Fibroblast of villous mesenchyme (primary cell): ENCODE results near the gene DYNC2LI1. TPM values are rescaled to one million over a fixed set of nuclear protein-coding genes. Genes with fewer than 3 reads are reported as not detected.

Experiments used
- DNase-seq: peaks from one replicate; pipeline ENCODE4 v3.0.0-alpha.2; 2010; ENCODE audit warnings: low read depth
- H3K4me3 ChIP-seq: 2 replicates; pipeline ENCODE4 v1.5.1; 2011; ENCODE audit warnings: low read depth, mild to moderate bottlenecking, low read length
- CTCF ChIP-seq: IDR thresholded peaks from 2 replicates; pipeline ENCODE4 v1.5.1; 2012; ENCODE audit warnings: low read depth, mild to moderate bottlenecking, low read length; ENCODE audit not compliant: insufficient read depth
- total RNA-seq: library from RNA; depleted of rRNA; stranded (reverse); fragments of >200 nt; gene quantifications from 2 replicates; pipeline ENCODE4 v1.2.3, GENCODE V29; 2012

Gene DYNC2LI1
- total RNA-seq, 1 donor: 28.9 TPM

DNA sequence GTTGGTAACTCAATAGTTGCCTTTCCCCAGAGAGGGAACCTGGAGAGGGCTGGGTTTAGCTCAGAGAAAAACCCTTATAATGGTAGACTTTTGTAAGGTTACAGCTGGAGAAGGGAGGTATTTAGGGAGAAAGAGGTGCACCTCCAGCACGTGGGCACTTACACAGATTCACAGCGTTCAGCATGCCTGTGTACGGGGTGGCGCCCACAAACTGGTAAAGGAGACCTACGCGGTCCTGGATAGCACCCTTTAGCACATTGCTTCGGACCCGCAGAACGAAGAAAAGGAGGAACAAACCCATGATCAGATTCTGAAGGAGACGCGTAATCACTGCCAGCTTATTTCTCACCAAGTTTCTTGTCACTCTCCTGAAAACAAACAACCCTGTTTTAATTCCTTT is 49.9 kb downstream of the DYNC2LI1 start:
- TF ChIP-seq CTCF: no peak
- no peak for DNase-seq
- no peak overlapping the region for H3K4me3 ChIP-seq

- no peak overlapping the region for H3K4me3 ChIP-seq
- no peak for DNase-seq
- TF ChIP-seq CTCF: no peak
These were observed 50.7 kb downstream of the DYNC2LI1 start for GRCh38 chr2:43824512-43824911.

DNA sequence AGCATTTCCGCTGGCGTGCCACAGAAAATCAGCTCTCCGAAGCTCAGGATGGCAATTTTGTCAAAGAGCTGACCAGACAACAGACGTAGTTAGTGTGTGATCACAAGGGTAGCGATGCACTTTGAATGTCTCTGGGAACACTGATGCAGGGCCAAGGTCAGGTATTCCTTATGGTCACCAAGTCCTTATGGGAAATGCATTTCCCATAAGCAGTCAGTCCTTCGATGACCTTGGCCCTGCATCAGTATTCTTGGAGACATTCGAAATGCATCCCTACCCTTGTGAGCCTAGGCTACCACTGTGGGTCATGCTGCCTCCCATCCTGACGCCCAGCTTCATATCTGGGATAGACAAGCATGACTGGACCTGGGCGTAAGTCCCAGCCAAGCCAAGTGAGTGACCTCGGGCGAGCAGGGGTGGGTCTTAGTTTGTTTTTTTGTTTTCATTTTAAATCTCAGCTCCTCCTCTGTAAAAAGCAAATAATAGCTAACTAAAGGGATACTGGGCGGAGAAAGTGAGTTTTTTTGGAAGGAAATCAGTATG is 51.2 kb downstream of the DYNC2LI1 start:
- no peak overlapping the region for H3K4me3 ChIP-seq
- no peak for DNase-seq
- TF ChIP-seq CTCF: no peak

- H3K4me3 ChIP-seq: no peak overlapping the region
- no peak for TF ChIP-seq CTCF
- no peak for DNase-seq
These were observed 52.0 kb downstream of the DYNC2LI1 start for GRCh38 chr2:43825841-43826240.

GRCh38 chr2:43826305-43827250 is 52.7 kb downstream of the DYNC2LI1 start:
- no peak for DNase-seq
- no peak overlapping the region for H3K4me3 ChIP-seq
- TF ChIP-seq CTCF: no peak

DNA sequence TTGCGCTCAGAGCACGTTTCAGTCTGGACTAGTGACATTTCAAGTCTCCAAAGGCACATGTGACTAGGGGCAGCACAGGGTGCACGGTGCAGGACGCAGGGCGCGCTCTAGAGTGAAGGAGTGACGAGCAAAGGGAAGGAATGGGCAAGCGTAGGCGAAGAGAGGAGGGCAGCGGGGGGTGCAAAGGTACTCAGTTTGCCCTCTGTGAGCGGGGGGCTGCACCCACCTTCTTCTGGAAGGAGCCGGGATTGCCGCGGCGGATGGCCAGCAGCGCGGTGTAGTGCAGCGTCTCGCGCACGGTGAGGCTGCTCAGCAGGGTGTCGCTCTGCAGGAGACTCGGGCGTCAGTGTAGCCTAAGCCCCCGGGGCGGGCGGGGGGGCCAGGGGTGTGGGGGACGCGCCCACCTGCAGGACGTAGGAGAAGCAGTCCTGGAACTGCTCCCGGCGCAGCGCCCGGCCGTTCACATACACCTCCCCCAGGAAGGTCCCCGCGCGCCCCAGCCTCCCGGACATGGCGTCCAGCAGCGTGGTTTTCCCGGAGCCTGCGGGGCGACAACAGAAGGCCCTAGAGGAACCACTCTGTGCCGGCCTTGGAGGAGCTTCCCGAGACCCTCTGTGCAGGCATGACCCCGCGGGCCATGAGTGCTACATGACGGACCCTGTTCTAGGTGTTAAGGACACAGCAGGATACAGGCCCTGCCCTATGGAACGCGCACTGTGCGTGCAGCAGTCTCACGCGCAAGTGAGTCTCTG is 57.9 kb downstream of the DYNC2LI1 start:
- no peak for TF ChIP-seq CTCF
- no peak overlapping the region for H3K4me3 ChIP-seq
- DNase-seq: no peak
